Measurements from ENCODE around the gene DRC3.
"Not testable (repeated sequence)": the region's sequence is repeated elsewhere in the genome, so short reads cannot be mapped to it uniquely, and the experiment has no call there.

DNA sequence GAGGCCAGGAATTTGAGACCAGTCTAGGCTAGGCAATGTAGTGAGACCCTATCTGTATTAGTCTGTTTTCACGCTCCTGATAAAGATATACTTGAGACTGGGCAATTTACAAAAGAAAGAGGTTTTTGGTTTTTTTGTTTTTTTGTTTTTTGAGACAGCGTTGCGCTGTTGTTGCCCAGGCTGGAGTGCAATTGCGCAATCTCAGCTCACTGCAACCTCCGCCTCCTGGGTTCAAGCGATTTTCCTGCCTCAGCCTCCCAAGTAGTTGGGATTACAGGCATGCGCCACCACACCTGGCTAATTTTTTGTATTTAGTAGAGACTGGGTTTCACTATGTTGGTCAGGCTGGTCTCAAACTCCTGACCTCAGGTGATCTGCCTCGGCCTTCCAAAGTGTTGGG lies 23.2 kb downstream of the DRC3 start:
- not testable (repeated sequence) for TF ChIP-seq CTCF (optimal IDR thresholded peaks at IDR 0.05 in 1 of 3, IDR thresholded peaks at IDR 0.05 in 1 of 3, conservative IDR thresholded peaks at IDR 0.05 in 1 of 3; ENCODE audit: extremely low read depth in 1 of 3, insufficient read depth in 2 of 3, low read length in 3 of 3); EZH2 (IDR thresholded peaks at IDR 0.05; ENCODE audit: low read length)
